Measurements from ENCODE around the gene RPS2. TPM values are rescaled to one million over a fixed set of nuclear protein-coding genes. Genes with fewer than 3 reads are reported as not detected.

Gene RPS2
- total RNA-seq, 1 donor from 2014 or later = 2,309 TPM

Other genes starting within 250 kb of the RPS2 start
- 34.4 and 35.3 TPM in 2 replicates for gene NME3, start 193.3 kb downstream of the RPS2 start, total RNA-seq
- 50.6 and 53.4 TPM in 2 replicates for gene EME2, start 192.0 kb downstream of the RPS2 start, total RNA-seq
- gene MRPS34, start 191.7 kb downstream of the RPS2 start, total RNA-seq = 77.2 and 84.6 TPM in 2 replicates
- 47.8 and 50.2 TPM in 2 replicates for gene SPSB3, start 182.3 kb downstream of the RPS2 start, total RNA-seq
- 59.9 and 65.4 TPM in 2 replicates for gene NUBP2, start 181.9 kb downstream of the RPS2 start, total RNA-seq
- 0.60 and 1.2 TPM in 2 replicates for gene IGFALS, start 171.1 kb downstream of the RPS2 start, total RNA-seq
- 43.6 and 46.4 TPM in 2 replicates for gene HAGH, start 138.0 kb downstream of the RPS2 start, total RNA-seq
- gene FAHD1, start 137.6 kb downstream of the RPS2 start, total RNA-seq = 26.3 and 27.9 TPM in 2 replicates
- not detected in 2 replicates for gene MEIOB, start 92.7 kb downstream of the RPS2 start, total RNA-seq
- 0.46 TPM in 1 of 2 replicates, not detected in the other for gene HS3ST6, start 46.4 kb downstream of the RPS2 start, total RNA-seq
- 28.5 and 28.9 TPM in 2 replicates for gene MSRB1, start 21.6 kb downstream of the RPS2 start, total RNA-seq
- not detected in 2 replicates for gene RPL3L, start 10.1 kb downstream of the RPS2 start, total RNA-seq
- gene NDUFB10, start 5.3 kb downstream of the RPS2 start, total RNA-seq = 96.9 and 105 TPM in 2 replicates
- not detected in 2 replicates for gene RNF151, start 2.0 kb upstream of the RPS2 start, total RNA-seq
- gene TBL3, start 7.2 kb upstream of the RPS2 start, total RNA-seq = 30.8 and 32.2 TPM in 2 replicates
- gene NOXO1, start 16.6 kb upstream of the RPS2 start, total RNA-seq = 0.93 and 1.5 TPM in 2 replicates
- gene GFER, start 19.4 kb upstream of the RPS2 start, total RNA-seq = 27.1 and 32.9 TPM in 2 replicates
- gene SYNGR3, start 25.1 kb upstream of the RPS2 start, total RNA-seq = 3.0 and 3.3 TPM in 2 replicates
- gene ZNF598, start 45.0 kb upstream of the RPS2 start, total RNA-seq = 41.5 and 43.6 TPM in 2 replicates
- gene NPW, start 55.0 kb upstream of the RPS2 start, total RNA-seq = 5.0 and 5.3 TPM in 2 replicates
- 8.4 and 10.3 TPM in 2 replicates for gene NHERF2, start 62.1 kb upstream of the RPS2 start, total RNA-seq
- 24.2 and 28.1 TPM in 2 replicates for gene NTHL1, start 83.0 kb upstream of the RPS2 start, total RNA-seq
- 241 and 253 TPM in 2 replicates for gene TSC2, start 83.2 kb upstream of the RPS2 start, total RNA-seq
- gene PKD1, start 171.1 kb upstream of the RPS2 start, total RNA-seq = 96.2 and 97.8 TPM in 2 replicates
- gene RAB26, start 183.8 kb upstream of the RPS2 start, total RNA-seq = 20.4 and 23.3 TPM in 2 replicates
- gene TRAF7, start 191.0 kb upstream of the RPS2 start, total RNA-seq = 79.6 and 85.2 TPM in 2 replicates
- 12.7 and 13.1 TPM in 2 replicates for gene CASKIN1, start 231.8 kb upstream of the RPS2 start, total RNA-seq
- 51.5 TPM in 2 replicates for gene MLST8, start 240.6 kb upstream of the RPS2 start, total RNA-seq
- gene BRICD5, start 246.0 kb upstream of the RPS2 start, total RNA-seq = 22.5 and 24.6 TPM in 2 replicates

All from progenitor cell of endocrine pancreas (in vitro differentiated cells).